Astrocyte (in vitro differentiated cells and primary cell): Measurements from ENCODE around the gene KCNJ11.

Experiments
- EZH2 ChIP-seq: IDR thresholded peaks from 2 replicates; pipeline ENCODE4 v1.6.1; 2012; ENCODE audit warnings: mild to moderate bottlenecking, low read length, inconsistent platforms; ENCODE audit not compliant: insufficient read depth
- TF ChIP-seq, protein P1 (sequence below): IDR thresholded peaks from 2 replicates; pipeline ENCODE4 v1.5.1; 2011; ENCODE audit warnings: low read depth, mild to moderate bottlenecking, inconsistent platforms, low read length, moderate library complexity; ENCODE audit not compliant: insufficient read depth

GRCh38 chr11:17395978-17396377 is 7.5 kb upstream of the KCNJ11 start:
- TF ChIP-seq, protein P1, sequence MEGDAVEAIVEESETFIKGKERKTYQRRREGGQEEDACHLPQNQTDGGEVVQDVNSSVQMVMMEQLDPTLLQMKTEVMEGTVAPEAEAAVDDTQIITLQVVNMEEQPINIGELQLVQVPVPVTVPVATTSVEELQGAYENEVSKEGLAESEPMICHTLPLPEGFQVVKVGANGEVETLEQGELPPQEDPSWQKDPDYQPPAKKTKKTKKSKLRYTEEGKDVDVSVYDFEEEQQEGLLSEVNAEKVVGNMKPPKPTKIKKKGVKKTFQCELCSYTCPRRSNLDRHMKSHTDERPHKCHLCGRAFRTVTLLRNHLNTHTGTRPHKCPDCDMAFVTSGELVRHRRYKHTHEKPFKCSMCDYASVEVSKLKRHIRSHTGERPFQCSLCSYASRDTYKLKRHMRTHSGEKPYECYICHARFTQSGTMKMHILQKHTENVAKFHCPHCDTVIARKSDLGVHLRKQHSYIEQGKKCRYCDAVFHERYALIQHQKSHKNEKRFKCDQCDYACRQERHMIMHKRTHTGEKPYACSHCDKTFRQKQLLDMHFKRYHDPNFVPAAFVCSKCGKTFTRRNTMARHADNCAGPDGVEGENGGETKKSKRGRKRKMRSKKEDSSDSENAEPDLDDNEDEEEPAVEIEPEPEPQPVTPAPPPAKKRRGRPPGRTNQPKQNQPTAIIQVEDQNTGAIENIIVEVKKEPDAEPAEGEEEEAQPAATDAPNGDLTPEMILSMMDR, result no peak
- no peak for TF ChIP-seq EZH2
